Nephron progenitor cell (in vitro differentiated cells): ENCODE data around the gene ANKRD31.

ENCODE experiments used
- DNase-seq: peaks from one replicate; pipeline ENCODE4 v3.0.0; 2021
- H3K27ac Mint-ChIP-seq: 2 replicates; pipeline ENCODE4 v1.8.0; 2021; ENCODE audit warnings: mild to moderate bottlenecking, moderate library complexity, mixed read lengths
- H3K27me3 Mint-ChIP-seq: 2 replicates; pipeline ENCODE4 v1.8.0; 2021; ENCODE audit warnings: mild to moderate bottlenecking, low read depth, mixed read lengths; ENCODE audit not compliant: poor library complexity
- H3K36me3 Mint-ChIP-seq: 2 replicates; pipeline ENCODE4 v1.8.0; 2021; ENCODE audit warnings: low read depth, mixed read lengths
- H3K4me1 Mint-ChIP-seq: 2 replicates; pipeline ENCODE4 v1.8.0; 2021; ENCODE audit warnings: mixed read lengths
- H3K4me3 Mint-ChIP-seq: 2 replicates; pipeline ENCODE4 v1.8.0; 2021; ENCODE audit warnings: mild to moderate bottlenecking, moderate library complexity, mixed read lengths
- H3K9me3 Mint-ChIP-seq: 2 replicates; pipeline ENCODE4 v1.8.0; 2021; ENCODE audit warnings: mild to moderate bottlenecking, moderate library complexity, mixed read lengths
- CTCF ChIP-seq: fragments of 200-600 bp; sonication (generic); IDR thresholded peaks from 2 replicates; pipeline ENCODE4 v1.5.0; 2021; ENCODE audit warnings: antibody characterized with exemption

The ANKRD31 gene

GRCh38 chr5:75200776-75201175 lies 35.9 kb downstream of the ANKRD31 start:
- no peak for DNase-seq
- Mint-ChIP-seq H3K9me3 (no peaks in the 10 kb centered on the region), H3K36me3 (no peaks in the 10 kb centered on the region), H3K4me3 (no peak overlapping the region), H3K27ac (no peak overlapping the region), H3K4me1 (no peaks in the 10 kb centered on the region), H3K27me3 (no peaks in the 10 kb centered on the region)
- TF ChIP-seq CTCF = no peak

DNA sequence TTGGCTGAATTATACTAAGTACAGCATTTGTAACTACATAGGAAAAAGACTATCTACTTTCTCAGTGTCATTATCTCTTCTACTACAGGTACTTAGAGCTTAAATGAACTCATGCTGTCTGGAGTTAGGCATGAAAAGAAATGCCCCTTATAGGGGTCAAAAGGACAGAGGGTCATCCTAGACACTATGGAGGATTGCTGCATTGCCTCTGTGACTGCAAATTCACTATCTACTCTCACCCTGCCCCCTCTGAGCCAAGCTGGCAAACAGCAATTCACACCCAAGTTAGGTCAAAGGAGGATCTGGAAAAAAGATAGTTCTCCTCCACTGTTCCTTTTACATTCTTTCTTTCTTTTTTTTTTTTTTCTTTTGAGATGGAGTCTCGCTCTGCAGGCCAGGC lies 36.7 kb downstream of the ANKRD31 start:
- DNase-seq = no peak
- TF ChIP-seq CTCF = no peak
- Mint-ChIP-seq H3K36me3 (no peaks in the 10 kb centered on the region), H3K4me1 (no peaks in the 10 kb centered on the region), H3K27ac (no peak overlapping the region), H3K4me3 (no peak overlapping the region), H3K9me3 (no peaks in the 10 kb centered on the region), H3K27me3 (no peaks in the 10 kb centered on the region)

DNA sequence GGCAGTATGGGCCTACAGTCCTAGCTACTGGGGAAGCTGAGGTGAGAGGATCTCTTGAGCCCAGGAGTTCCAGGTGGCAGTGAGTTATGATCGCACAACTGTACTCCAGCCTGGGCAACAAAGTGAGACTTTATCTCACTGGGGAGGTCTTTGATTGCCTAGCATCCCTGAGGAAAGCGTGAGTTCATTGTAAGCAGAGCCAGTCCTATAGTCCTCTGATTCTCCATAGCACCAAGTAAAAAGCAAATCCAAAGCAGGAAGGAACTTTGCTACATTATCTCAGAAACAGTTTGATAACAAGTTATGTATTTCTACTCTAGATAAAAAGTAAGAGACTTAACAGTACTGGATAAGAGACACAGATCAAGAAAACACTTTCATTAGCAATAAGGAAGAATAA lies 37.6 kb downstream of the ANKRD31 start:
- Mint-ChIP-seq H3K27me3 (no peaks in the 10 kb centered on the region), H3K4me3 (no peak overlapping the region), H3K36me3 (no peaks in the 10 kb centered on the region), H3K4me1 (no peaks in the 10 kb centered on the region), H3K9me3 (no peaks in the 10 kb centered on the region), H3K27ac (no peak overlapping the region)
- no peak for DNase-seq
- TF ChIP-seq CTCF = no peak

- Mint-ChIP-seq H3K9me3 (no peaks in the 10 kb centered on the region), H3K27ac (no peak overlapping the region), H3K4me1 (no peaks in the 10 kb centered on the region), H3K27me3 (no peaks in the 10 kb centered on the region), H3K4me3 (no peak overlapping the region), H3K36me3 (no peaks in the 10 kb centered on the region)
- no peak for TF ChIP-seq CTCF
- DNase-seq = no peak
Measured at GRCh38 chr5:75197745-75198144, 38.9 kb downstream of the ANKRD31 start.

DNA sequence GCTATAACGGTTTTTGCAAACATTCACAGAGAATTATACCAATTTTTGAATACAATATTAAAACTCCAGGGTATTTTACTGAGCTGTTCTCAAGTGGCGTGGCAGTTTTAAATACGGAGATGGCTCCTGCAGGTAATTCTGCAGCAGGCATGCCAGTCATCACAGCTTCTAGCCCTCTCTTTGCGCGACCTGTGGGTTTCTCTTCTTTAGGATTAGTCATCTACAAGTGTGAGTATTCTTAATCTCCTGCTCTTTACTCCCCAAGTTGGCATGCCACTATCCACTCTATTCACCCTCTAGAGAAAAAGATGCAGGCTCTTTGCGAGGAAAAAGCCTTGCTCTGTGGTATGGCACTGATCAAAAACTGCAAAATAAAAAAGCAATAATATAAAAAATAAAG lies 43.9 kb downstream of the ANKRD31 start:
- no peaks in the 10 kb centered on the region for H3K4me1 Mint-ChIP-seq
- no peak for TF ChIP-seq CTCF
- H3K27me3 Mint-ChIP-seq = peaks cover 4% of the 10 kb centered on the region
- no peak overlapping the region for H3K4me3 Mint-ChIP-seq
- H3K36me3 Mint-ChIP-seq = no peaks in the 10 kb centered on the region
- no peak for DNase-seq
- H3K9me3 Mint-ChIP-seq = no peaks in the 10 kb centered on the region
- H3K27ac Mint-ChIP-seq = no peak overlapping the region

DNA sequence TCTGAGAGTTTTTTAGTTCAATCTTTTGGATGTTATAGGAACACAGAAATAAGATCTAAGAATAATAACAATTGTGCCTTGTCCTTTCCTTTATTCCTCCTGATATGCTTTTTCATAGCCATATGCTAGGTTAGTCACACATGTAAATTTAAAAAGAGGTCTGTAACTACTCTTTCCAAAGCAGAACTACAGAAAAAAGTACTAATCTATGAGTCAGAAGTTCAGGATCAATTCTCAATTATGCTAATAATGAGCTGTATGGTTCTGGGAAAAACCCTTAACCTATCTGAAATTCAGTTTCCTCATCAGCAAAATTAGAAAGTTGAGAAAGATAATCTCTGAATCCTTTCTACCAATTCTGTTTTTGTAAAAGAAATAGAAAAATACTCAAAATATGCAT lies 44.4 kb downstream of the ANKRD31 start:
- H3K27me3 Mint-ChIP-seq = peaks cover 6% of the 10 kb centered on the region
- H3K36me3 Mint-ChIP-seq = no peaks in the 10 kb centered on the region
- no peaks in the 10 kb centered on the region for H3K4me1 Mint-ChIP-seq
- no peak for DNase-seq
- H3K27ac Mint-ChIP-seq = no peak overlapping the region
- no peak for TF ChIP-seq CTCF
- H3K4me3 Mint-ChIP-seq = no peak overlapping the region
- H3K9me3 Mint-ChIP-seq = no peaks in the 10 kb centered on the region
